Hepatocyte (in vitro differentiated cells): ENCODE data around the gene KIF26B. TPM values are rescaled to one million over a fixed set of nuclear protein-coding genes. Genes with fewer than 3 reads are reported as not detected.
"Not testable (repeated sequence)": the region's sequence is repeated elsewhere in the genome, so short reads cannot be mapped to it uniquely, and the experiment has no call there.

Experiments
- DNase-seq: peaks from one replicate; pipeline ENCODE4 v3.0.0-alpha.2; 2016; ENCODE audit warnings: low spot score
- H2AFZ ChIP-seq: fragments of 200-600 bp; sonication (generic); 2 replicates; pipeline ENCODE4 v1.6.0; 2016; ENCODE audit warnings: antibody characterized with exemption, mild to moderate bottlenecking
- H3K27ac ChIP-seq: fragments of 200-600 bp; sonication (generic); 2 replicates; pipeline ENCODE4 v1.5.1; 2016; ENCODE audit warnings: mild to moderate bottlenecking
- H3K27me3 ChIP-seq: fragments of 200-600 bp; sonication (generic); 2 replicates; pipeline ENCODE4 v1.6.1; 2016
- H3K36me3 ChIP-seq: fragments of 200-600 bp; sonication (generic); replicated peaks from 2 replicates; pipeline ENCODE4 v1.5.1; 2016; ENCODE audit warnings: low read depth; ENCODE audit not compliant: insufficient read depth
- H3K4me1 ChIP-seq: fragments of 200-600 bp; sonication (generic); 2 replicates; pipeline ENCODE4 v1.5.1; 2016; ENCODE audit warnings: mild to moderate bottlenecking, moderate library complexity; ENCODE audit not compliant: insufficient read depth
- H3K4me2 ChIP-seq: fragments of 200-600 bp; sonication (generic); 2 replicates; pipeline ENCODE4 v1.6.0; 2016
- H3K4me3 ChIP-seq: fragments of 200-600 bp; sonication (generic); 2 replicates; pipeline ENCODE4 v1.5.1; 2016; ENCODE audit warnings: mild to moderate bottlenecking
- H3K79me2 ChIP-seq: fragments of 200-600 bp; sonication (generic); 2 replicates; pipeline ENCODE4 v1.6.0; 2017; ENCODE audit warnings: mild to moderate bottlenecking
- H3K9me2 ChIP-seq: fragments of 200-600 bp; sonication (generic); replicated peaks from 2 replicates; pipeline ENCODE4 v1.6.0; 2017; ENCODE audit warnings: mild to moderate bottlenecking; ENCODE audit not compliant: insufficient read depth
- H3K9me3 ChIP-seq: fragments of 200-600 bp; sonication (generic); 2 replicates; pipeline ENCODE4 v1.5.1; 2016; ENCODE audit warnings: low read depth, mild to moderate bottlenecking
- H4K20me1 ChIP-seq: fragments of 200-600 bp; sonication (generic); 2 replicates; pipeline ENCODE4 v1.6.0; 2016; ENCODE audit warnings: mild to moderate bottlenecking; ENCODE audit not compliant: insufficient read depth, poor library complexity, severe bottlenecking
- CTCF ChIP-seq: fragments of 200-600 bp; sonication (generic); IDR thresholded peaks from 2 replicates; pipeline ENCODE4 v1.5.1; 2016; ENCODE audit warnings: antibody characterized with exemption, mild to moderate bottlenecking; ENCODE audit not compliant: poor library complexity
- EZH2 ChIP-seq: fragments of 200-600 bp; sonication (generic); IDR thresholded peaks from 2 replicates; pipeline ENCODE4 v1.6.1; 2016; ENCODE audit warnings: antibody characterized with exemption, mild to moderate bottlenecking, borderline replicate concordance
- EZH2phosphoT487 ChIP-seq: fragments of 200-600 bp; sonication (generic); IDR thresholded peaks from one replicate; pipeline ENCODE4 v1.6.1; 2018; ENCODE audit warnings: antibody characterized with exemption, mild to moderate bottlenecking, low read depth, moderate library complexity; ENCODE audit not compliant: unreplicated experiment, severe bottlenecking
- WGBS: methylation state at CpG from one replicate; pipeline ENCODE4 v1.1.6; 2016; ENCODE audit warnings: low lambda C conversion rate; ENCODE audit errors: missing lambda C conversion rate; 5-methylcytosine and 5-hydroxymethylcytosine counted together
- polyA plus RNA-seq: library from polyadenylated mRNA; unstranded; fragments of >200 nt; fragmentation: Nextera tagmentation; extraction: Ambion mirVana; gene quantifications from 2 replicates; pipeline ENCODE4 v1.2.1, GENCODE V29; 2016
- total RNA-seq: library from RNA; depleted of rRNA; stranded (reverse); fragments of >200 nt; gene quantifications from 2 replicates; pipeline ENCODE4 v1.2.3, GENCODE V29; 2014

The KIF26B gene
- total and polyA plus RNA-seq, 2 experiments from 2014 or later, result 12.7 to 21.6 TPM

- 78% methylated on average over 5 of the region's 5 CpGs for WGBS
- DNase-seq, result no peak
- Histone ChIP-seq H3K4me1 (no peaks in the 10 kb centered on the region), H3K27ac (no peak overlapping the region), H3K79me2 (no peaks in the 10 kb centered on the region), H2AFZ (no peak overlapping the region), H3K9me2 (no peaks in the 10 kb centered on the region), H3K9me3 (no peaks in the 10 kb centered on the region), H3K36me3 (no peaks in the 10 kb centered on the region), H3K27me3 (peaks cover 2% of the 10 kb centered on the region), H4K20me1 (no peaks in the 10 kb centered on the region), H3K4me3 (no peak overlapping the region), H3K4me2 (no peak overlapping the region)
- TF ChIP-seq EZH2phosphoT487 (no peak), CTCF (no peak), EZH2 (no peak)
Measured at GRCh38 chr1:245126530-245126929, 28.3 kb upstream of the KIF26B start.

- DNase-seq, result no peak
- H3K27me3 ChIP-seq, result peaks cover 2% of the 10 kb centered on the region
- no peaks in the 10 kb centered on the region for H3K9me3 ChIP-seq
- no peaks in the 10 kb centered on the region for H4K20me1 ChIP-seq
- H3K4me2 ChIP-seq, result no peak overlapping the region
- no peak overlapping the region for H3K4me3 ChIP-seq
- no peak overlapping the region for H3K27ac ChIP-seq
- 86% methylated on average over 20 of the region's 20 CpGs for WGBS
- no peak overlapping the region for H2AFZ ChIP-seq
- H3K36me3 ChIP-seq, result no peaks in the 10 kb centered on the region
- H3K79me2 ChIP-seq, result no peaks in the 10 kb centered on the region
- no peaks in the 10 kb centered on the region for H3K4me1 ChIP-seq
- no peaks in the 10 kb centered on the region for H3K9me2 ChIP-seq
- TF ChIP-seq EZH2 (no peak), CTCF (no peak), EZH2phosphoT487 (no peak)
Measured at GRCh38 chr1:245128381-245129101, 26.2 kb upstream of the KIF26B start.

GRCh38 chr1:245129319-245130240, 25.2 kb upstream of the KIF26B start:
- Histone ChIP-seq H3K27ac (peak overlapping the region; percentile 48), H2AFZ (no peak overlapping the region), H3K79me2 (no peaks in the 10 kb centered on the region), H3K4me2 (peak overlapping the region; percentile 51), H3K4me1 (no peaks in the 10 kb centered on the region), H3K9me3 (no peaks in the 10 kb centered on the region), H3K27me3 (peaks cover 2% of the 10 kb centered on the region), H4K20me1 (no peaks in the 10 kb centered on the region), H3K4me3 (no peak overlapping the region), H3K36me3 (no peaks in the 10 kb centered on the region), H3K9me2 (no peaks in the 10 kb centered on the region)
- WGBS, result 69% methylated on average over 19 of the region's 19 CpGs
- DNase-seq, result no peak
- no peak for TF ChIP-seq CTCF
- TF ChIP-seq EZH2phosphoT487, result no peak
- TF ChIP-seq EZH2, result no peak

GRCh38 chr1:245130281-245131025, 24.3 kb upstream of the KIF26B start:
- not testable (repeated sequence) for H3K4me1 ChIP-seq, H3K4me2 ChIP-seq, H3K4me3 ChIP-seq, H3K9me2 ChIP-seq, H3K9me3 ChIP-seq, H3K79me2 ChIP-seq, H3K36me3 ChIP-seq, H4K20me1 ChIP-seq, H3K27me3 ChIP-seq, H2AFZ ChIP-seq, H3K27ac ChIP-seq, DNase-seq
- 81% methylated on average over 15 of the region's 16 CpGs for WGBS
